ENCODE measurements around the gene LARGE1. TPM values are rescaled to one million over a fixed set of nuclear protein-coding genes. Genes with fewer than 3 reads are reported as not detected.
A peak's percentile ranks its signal among the peaks of the same experiment; 100 is the strongest.

LARGE1 gene
- total RNA-seq, 1 experiment from 2014 or later = 4.1 TPM

DNA sequence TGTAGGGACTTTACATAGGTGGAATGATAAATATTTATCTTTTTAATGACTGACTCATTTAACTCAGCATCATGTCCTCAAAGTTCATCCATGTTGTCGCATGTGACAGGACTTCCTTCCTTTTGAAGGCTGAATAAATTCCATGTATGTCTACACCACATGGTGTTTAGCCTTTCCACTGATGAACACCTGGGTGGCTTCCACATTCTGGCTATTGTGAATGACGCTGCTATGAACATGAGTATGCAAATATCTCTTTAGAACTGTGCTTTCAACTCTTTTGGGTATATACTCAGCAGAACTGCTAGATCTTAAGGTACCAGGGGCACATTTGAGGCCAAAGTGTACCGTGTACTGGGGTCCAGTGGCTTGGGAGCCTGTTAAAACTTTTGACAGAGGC, 24.1 kb downstream of the LARGE1 start:
- Histone ChIP-seq H3K36me3 (no peaks in the 10 kb centered on the region), H3K27me3 (no peaks in the 10 kb centered on the region), H3K9me3 (no peaks in the 10 kb centered on the region), H3K4me3 (no peak overlapping the region)
- no peak for DNase-seq

DNA sequence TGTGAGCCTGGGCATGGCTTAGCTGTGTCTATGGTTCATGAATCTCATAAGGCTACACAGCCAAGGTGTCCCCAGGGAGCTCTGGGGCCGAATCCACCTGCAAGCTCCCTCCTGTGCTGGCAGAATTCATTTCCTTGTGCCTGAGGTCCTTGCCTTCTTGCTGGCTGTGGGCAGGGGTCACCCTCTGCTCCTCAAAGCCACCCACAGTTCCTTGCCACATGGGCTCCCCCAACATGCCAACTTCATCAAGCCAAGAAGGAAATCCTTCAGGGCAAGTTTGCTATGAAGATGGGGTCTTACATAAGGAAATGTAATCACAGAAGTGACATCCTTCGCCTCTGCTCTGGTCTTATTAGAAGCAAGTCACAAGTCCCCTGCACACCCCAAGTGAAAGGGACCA, 24.8 kb downstream of the LARGE1 start:
- no peaks in the 10 kb centered on the region for H3K27me3 ChIP-seq
- no peaks in the 10 kb centered on the region for H3K9me3 ChIP-seq
- DNase-seq = no peak
- H3K4me3 ChIP-seq = no peak overlapping the region
- H3K36me3 ChIP-seq = no peaks in the 10 kb centered on the region

DNA sequence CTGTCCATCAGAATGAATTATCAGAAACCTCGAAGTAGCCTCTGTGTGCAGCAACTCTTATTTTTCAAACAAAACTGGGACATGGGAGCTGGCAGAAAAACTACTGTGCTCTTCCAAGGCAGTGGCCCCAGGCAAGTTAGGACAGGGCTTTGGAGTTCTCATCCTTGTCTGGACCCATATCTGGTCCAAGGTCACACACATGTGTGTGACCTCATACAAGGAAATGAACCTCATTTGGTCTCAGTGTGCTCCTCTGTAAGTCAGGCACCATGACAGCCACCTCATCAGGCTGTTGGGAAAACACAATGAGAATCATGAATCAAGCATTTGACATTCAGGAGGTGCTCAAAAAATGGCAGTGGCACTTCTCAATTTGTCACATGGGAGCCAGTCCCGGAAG, 25.8 kb downstream of the LARGE1 start:
- no peaks in the 10 kb centered on the region for H3K9me3 ChIP-seq
- no peak for DNase-seq
- H3K4me3 ChIP-seq = no peak overlapping the region
- no peaks in the 10 kb centered on the region for H3K27me3 ChIP-seq
- no peaks in the 10 kb centered on the region for H3K36me3 ChIP-seq

DNA sequence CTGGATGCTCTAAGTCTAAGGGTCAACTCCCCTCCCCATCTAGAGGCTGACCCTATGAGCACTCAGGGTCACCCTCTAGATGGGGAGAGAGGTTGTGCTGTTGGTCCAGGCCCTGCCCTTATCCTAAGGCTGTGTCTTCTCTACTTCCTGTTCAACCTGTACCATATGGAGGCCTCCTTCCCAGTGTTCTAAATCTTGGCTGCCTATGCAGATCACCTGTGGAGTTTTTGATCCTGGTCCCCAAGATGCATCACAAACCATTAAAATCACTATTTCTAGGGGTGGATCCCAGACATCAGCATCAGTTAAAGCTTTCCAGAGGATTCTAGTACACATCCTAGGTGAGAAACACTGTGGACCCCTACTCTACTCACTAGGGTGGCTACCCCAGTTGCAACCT, 26.2 kb downstream of the LARGE1 start:
- DNase-seq = no peak

DNA sequence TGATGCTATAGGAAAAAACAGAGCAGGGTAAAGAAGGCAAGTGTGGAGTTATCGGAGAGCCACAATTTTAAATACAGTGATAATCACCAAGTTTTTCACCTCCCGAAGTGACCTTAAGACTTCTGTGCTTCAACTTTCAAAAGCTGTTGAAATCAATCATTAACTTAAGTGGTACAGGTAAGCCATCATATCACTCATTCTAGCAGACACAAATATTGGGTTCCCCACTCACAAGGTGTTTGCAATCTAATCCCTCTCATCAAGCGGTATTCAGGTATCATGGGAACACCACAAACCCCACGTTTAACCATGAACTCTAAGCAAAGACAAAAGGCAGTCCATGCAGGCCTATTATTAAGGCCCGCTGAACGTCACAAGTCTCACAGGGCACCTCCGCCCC, 26.8 kb downstream of the LARGE1 start:
- DNase-seq = no peak
- H3K9me3 ChIP-seq = no peaks in the 10 kb centered on the region
- no peaks in the 10 kb centered on the region for H3K27me3 ChIP-seq
- no peak overlapping the region for H3K4me3 ChIP-seq
- H3K36me3 ChIP-seq = no peaks in the 10 kb centered on the region

More for the DNA sequence above, 26.2 kb downstream of the LARGE1 start:
- Histone ChIP-seq H3K36me3 (no peaks in the 10 kb centered on the region), H3K27me3 (no peaks in the 10 kb centered on the region), H3K4me3 (no peak overlapping the region), H3K9me3 (no peaks in the 10 kb centered on the region)

DNA sequence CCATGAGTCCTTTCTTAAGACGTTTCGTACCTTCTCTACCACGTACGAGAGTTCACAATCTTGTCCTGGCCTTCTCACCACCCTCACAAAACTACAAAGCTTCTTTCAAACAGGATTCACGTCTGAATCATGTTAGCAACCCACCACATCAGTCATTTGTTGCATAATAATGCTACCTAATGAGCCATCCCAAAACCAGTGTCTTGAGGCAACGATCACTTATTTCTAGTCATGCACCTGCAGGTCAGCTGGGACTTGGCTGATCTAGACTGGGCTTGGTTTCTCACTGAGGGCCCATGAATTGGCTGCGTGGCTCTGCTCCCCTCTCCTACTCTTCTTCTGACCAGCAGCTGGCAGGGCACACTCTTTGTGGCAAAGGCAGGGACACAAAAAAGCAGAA, 28.3 kb downstream of the LARGE1 start:
- H3K36me3 ChIP-seq = no peaks in the 10 kb centered on the region
- DNase-seq = no peak
- no peaks in the 10 kb centered on the region for H3K27me3 ChIP-seq
- no peaks in the 10 kb centered on the region for H3K9me3 ChIP-seq
- no peak overlapping the region for H3K4me3 ChIP-seq

DNA sequence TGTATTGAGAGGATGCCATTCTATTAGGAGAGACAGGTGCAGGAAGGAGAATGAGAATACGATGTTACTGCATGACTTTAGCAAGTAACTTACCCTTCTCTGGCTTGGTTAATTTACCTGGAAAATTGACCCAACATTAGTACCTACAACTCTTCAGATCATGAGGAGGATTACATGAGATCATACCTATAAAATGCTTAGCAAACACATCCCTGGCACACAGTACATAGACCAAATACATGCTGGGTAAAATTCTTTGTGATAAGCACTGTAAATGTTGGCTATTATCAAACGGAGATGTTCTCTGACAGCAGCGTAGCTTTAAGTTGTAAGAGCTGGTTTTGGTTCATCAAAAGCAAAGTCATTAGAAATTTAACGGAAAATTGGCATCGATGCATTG, 28.8 kb downstream of the LARGE1 start:
- no peak overlapping the region for H3K4me3 ChIP-seq
- H3K36me3 ChIP-seq = no peaks in the 10 kb centered on the region
- H3K27me3 ChIP-seq = no peaks in the 10 kb centered on the region
- DNase-seq = no peak
- H3K9me3 ChIP-seq = no peaks in the 10 kb centered on the region

DNA sequence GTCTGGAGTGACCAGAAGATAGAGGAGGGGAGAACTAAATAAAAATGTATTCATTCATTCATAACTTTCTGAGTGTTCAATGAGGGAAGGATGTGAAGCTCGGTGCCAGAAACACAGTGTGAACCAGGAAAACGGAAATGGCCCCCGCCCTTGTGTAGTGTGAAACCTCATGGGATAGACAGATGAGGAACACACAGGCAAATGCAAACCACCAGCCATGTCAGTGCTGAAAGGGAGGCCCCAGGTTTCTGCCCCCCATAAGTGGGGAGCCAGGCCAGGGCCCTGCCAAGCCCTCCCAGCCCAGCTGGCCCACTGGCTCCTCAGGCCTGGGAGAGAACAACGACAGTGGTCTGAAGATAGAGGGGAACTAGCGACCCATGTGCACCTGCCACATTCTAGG, 30.5 kb downstream of the LARGE1 start:
- Histone ChIP-seq H3K4me3 (no peak overlapping the region), H3K27me3 (no peaks in the 10 kb centered on the region), H3K9me3 (no peaks in the 10 kb centered on the region), H3K36me3 (no peaks in the 10 kb centered on the region)
- no peak for DNase-seq

DNA sequence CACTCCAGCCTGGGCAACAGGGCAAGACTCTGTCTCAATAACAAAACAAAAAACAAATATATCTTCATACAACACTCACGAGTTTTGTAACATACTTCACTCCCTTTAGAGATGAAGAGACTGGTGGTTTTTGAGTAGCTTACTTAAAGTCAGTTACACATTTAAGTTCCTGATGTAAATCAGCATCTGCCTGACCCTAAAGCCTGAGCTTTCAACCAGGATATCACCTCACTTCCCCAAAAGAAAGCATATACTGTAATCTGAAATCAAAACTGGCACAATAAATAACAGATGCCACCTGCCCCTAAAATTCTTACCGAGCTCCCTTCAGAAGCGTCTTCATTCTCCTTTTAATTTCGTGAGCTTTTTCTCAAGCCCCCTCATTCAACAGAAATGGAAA, 31.5 kb downstream of the LARGE1 start:
- Histone ChIP-seq H3K4me3 (no peak overlapping the region), H3K9me3 (no peaks in the 10 kb centered on the region), H3K36me3 (no peaks in the 10 kb centered on the region), H3K27me3 (no peaks in the 10 kb centered on the region)
- DNase-seq = no peak

DNA sequence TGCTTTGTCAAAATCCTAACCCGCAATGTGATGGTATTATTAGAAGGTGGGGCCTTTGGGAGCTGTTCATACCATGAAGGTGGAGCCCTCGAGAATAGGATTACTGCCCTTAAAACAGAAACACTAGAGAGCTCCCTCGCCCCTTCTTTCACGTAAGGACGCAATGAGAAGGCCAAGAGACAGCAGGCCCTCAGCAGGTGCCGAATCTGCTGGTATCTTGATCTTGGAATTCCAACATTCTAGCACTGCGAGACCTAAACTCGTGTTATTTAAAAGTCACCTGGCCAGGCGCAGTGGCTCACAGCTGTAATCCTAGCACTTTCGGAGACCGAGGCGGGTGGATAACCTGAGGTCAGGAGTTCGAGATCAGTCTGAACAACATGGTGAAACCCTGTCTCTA, 33.1 kb downstream of the LARGE1 start:
- H3K27me3 ChIP-seq = no peaks in the 10 kb centered on the region
- H3K36me3 ChIP-seq = no peaks in the 10 kb centered on the region
- H3K4me3 ChIP-seq = no peak overlapping the region
- no peaks in the 10 kb centered on the region for H3K9me3 ChIP-seq
- no peak for DNase-seq

DNA sequence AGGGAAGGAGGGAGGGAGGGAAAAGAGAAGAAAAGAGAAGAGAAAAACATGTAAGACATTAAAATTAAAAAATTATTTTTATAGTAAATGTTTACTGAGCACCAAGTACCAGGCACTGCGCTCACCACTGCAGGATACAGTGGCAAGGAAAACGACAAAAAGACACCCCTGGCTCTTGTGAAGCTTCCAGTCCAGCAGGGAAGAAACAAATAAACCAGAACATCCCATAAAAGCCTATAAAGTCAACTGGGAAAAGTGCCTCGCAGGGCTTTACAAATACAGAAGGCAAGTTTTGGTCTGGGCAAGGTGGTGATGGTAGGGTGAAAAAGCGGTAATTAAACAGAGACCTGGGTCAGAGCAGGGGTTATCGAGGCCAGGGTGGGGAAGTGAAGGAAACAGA, 33.6 kb downstream of the LARGE1 start:
- DNase-seq = no peak
- H3K9me3 ChIP-seq = no peaks in the 10 kb centered on the region
- H3K4me3 ChIP-seq = no peak overlapping the region
- no peaks in the 10 kb centered on the region for H3K36me3 ChIP-seq
- no peaks in the 10 kb centered on the region for H3K27me3 ChIP-seq

DNA sequence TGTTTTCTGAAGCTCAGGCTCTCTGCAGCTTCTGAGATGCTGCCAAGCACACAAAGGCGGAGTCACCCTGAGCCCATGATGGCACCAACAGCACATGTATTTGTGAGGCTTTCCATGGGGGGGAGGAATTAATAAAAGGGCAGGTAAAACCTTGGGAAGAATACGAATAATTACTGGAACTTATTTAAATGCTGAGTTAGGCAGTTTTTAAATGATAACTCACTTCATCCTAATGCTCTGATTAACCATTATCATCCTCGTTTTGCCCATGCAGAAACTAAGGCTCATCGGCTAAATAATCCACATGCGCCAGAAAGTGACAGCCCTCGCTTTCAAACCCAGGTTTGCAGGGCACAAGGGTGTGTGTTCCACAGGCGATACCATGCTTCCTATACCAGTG, 35.4 kb downstream of the LARGE1 start:
- no peak for DNase-seq
- H3K4me3 ChIP-seq = no peak overlapping the region
- no peaks in the 10 kb centered on the region for H3K36me3 ChIP-seq
- no peaks in the 10 kb centered on the region for H3K9me3 ChIP-seq
- H3K27me3 ChIP-seq = no peaks in the 10 kb centered on the region

DNA sequence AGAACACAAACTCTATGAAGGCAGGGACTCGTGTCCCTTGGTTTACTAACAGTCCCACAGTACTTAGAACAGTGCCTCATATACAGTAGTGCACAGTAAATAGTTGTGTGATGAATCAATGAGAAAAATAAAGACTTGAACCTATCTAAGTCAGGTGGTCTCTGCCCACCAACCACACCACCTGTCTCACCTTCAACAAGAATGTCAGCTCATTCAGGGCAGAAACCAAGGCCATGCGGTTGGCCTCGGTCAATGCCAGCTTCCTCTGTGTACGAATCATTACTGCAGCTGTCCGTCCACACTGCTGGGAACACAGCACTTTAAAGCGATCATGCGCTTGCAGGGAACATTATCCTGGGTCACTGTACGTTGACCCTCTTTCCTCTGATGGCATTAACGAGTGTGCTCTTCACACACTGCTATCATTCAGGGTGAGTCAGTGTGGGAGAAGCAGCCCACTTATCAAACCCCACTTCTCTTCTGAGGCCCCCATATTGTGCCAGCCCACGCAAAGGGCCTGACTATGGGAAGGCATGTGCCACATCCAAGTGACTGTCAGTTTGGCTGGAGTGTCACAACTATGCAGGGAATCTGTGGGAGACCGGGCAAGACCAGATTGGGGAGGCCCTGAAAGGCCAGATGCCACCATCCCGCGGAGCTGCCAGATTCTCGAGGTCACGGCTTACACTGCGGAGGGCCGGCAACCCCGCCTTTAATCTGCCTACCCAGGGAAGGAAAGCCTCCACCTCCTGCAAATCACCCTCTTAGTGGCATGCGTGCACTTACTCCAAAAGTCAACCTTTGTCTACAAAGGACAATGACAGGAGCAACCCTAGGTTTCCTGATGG, 36.1 kb downstream of the LARGE1 start:
- Histone ChIP-seq H3K4me3 (no peak overlapping the region), H3K9me3 (no peaks in the 10 kb centered on the region), H3K27me3 (no peaks in the 10 kb centered on the region), H3K36me3 (no peaks in the 10 kb centered on the region)
- DNase-seq = no peak

DNA sequence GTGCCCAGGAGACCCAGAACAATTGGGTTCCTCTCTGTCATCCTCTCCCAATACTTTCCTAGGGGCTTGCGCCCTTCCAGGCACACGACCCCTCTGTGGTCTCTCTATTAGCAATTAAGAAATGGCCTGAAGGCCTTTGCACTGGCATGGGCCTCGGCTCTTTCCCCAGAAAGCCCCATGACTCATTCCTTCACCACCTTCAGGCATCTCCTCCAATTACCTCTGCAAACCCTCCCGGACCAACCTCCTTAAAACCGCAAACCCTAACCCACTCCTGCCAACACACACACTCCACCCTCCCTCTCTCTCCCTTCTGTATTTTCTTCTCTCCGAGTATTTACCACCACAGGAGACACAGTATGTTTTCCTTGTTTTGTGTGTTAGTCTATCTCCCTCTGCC, 36.7 kb downstream of the LARGE1 start:
- DNase-seq = peak; percentile 34
- Histone ChIP-seq H3K4me3 (no peak overlapping the region), H3K36me3 (no peaks in the 10 kb centered on the region), H3K9me3 (no peaks in the 10 kb centered on the region), H3K27me3 (no peaks in the 10 kb centered on the region)

DNA sequence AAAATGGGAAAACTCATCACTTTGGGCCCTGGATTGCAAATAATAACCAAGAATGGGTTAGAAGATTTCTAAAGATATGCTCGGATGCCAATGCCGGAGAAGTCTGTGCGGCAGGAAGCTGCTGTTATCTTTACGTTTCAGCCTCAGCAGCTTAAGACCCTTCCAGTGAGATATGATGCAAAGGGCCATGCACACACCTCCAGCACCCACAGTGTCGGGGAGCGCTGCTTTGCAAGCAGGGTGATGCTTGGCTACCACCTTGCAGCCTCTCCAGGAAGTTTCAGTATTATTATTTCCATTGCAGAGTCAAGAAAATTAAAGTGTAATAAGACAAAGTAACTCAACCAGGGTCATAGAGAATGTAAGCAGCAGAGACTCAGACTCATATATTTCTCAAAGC, 37.3 kb downstream of the LARGE1 start:
- no peaks in the 10 kb centered on the region for H3K27me3 ChIP-seq
- H3K9me3 ChIP-seq = no peaks in the 10 kb centered on the region
- H3K36me3 ChIP-seq = no peaks in the 10 kb centered on the region
- H3K4me3 ChIP-seq = no peak overlapping the region
- no peak for DNase-seq

DNA sequence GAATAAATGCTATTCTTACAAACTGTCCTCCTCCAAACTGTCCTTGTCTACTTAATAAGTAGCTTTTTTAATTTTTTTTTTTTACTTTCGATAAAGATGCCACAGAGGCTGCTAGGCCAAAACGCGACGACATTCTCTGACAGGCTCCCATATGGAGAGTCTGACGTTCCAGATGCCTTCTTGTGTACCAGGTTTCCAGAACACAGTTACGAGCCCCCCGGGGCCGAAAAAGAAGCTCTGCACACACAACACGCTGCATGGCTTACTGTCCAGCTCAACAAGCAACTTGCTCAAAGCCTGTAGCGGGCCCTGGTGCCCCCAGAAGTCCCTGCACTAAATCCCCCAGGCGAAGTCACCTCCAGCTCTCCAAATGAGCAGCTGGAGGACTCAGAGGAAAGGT, 39.3 kb downstream of the LARGE1 start:
- H3K36me3 ChIP-seq = no peaks in the 10 kb centered on the region
- no peaks in the 10 kb centered on the region for H3K9me3 ChIP-seq
- no peak overlapping the region for H3K4me3 ChIP-seq
- DNase-seq = no peak
- no peaks in the 10 kb centered on the region for H3K27me3 ChIP-seq

DNA sequence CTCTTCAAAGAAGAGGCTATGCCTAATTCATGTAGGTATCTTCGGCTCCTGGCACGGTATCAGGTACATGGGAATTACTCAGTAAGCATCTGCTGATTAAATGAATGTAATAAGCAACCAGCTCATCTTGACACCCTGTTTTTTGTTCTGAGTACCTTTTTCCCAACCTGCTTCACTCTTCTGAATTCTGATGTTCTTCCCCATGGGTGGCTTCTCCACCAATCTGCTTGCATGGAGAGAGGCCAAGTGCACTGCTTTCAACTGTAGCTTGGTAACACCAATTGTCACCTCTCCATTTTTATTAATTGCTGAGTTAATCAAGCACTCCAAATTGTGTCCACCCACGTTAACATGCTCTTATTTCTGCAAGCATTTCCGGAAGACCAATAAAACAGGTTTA, 40.5 kb downstream of the LARGE1 start:
- no peak for DNase-seq
- Histone ChIP-seq H3K9me3 (no peaks in the 10 kb centered on the region), H3K36me3 (no peaks in the 10 kb centered on the region), H3K27me3 (no peaks in the 10 kb centered on the region), H3K4me3 (no peak overlapping the region)

DNA sequence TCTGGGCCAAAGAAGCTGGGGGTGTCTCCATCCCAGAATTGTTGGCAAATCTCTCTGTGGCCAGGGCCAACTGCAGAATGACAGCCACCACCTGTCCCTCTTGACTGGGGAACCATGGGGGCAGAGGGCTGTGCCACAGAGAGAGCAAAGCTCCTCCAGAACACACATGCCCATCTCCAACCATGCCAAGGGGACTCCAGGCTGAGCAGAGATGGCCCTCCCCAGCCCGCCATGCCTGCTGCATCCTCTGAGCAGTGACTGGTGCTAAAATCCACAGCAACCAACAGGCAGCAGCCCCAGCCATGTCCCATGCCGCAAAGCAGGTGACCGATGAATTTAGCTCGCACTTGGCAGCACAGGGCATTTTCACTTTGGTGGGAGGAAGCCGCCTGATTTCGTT, 45.0 kb downstream of the LARGE1 start:
- DNase-seq = no peak
- H3K9me3 ChIP-seq = no peaks in the 10 kb centered on the region
- H3K36me3 ChIP-seq = no peaks in the 10 kb centered on the region
- H3K27me3 ChIP-seq = no peaks in the 10 kb centered on the region
- H3K4me3 ChIP-seq = no peak overlapping the region

DNA sequence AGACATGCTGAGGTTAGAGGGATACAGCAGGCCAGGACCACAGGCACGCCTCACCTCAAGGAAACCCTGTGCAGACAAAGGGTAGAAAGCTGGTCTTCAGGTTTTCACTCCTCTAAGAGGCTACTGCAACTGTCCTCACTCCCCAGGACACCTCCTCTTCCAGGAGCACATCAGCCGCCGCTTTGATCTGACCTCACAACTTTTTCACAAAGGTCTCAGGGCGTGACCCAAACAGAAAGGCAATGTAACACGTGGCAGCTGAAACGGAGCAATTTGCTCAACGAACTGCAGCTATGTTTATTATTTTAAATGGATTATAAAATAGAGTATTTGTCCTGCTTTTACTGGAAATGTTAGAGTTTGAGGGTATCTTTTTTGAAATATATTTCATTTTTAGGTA, 46.1 kb downstream of the LARGE1 start:
- H3K27me3 ChIP-seq = no peaks in the 10 kb centered on the region
- H3K9me3 ChIP-seq = no peaks in the 10 kb centered on the region
- H3K4me3 ChIP-seq = no peak overlapping the region
- no peak for DNase-seq
- H3K36me3 ChIP-seq = no peaks in the 10 kb centered on the region
